Testis (tissue), 2 donors: ENCODE data around the gene PGAP1.

Experiments
- POLR2A ChIP-seq: fragments of 450-650 bp; IDR thresholded peaks from one replicate; pipeline ENCODE4 v1.6.1; 2017; ENCODE audit warnings: antibody characterized with exemption, mild to moderate bottlenecking, moderate library complexity
- TF ChIP-seq, protein P1 (sequence below), 3 experiments: fragments of 450-650 bp in 2 of 3; fragments of 200-600 bp in 1 of 3; sonication (generic) in 1 of 3; IDR thresholded peaks; one replicate each; pipeline ENCODE4 v1.5.1; 2016 to 2019; ENCODE audit warnings: antibody characterized with exemption in 3 of 3, mild to moderate bottlenecking in 2 of 3, moderate library complexity in 1 of 3

DNA sequence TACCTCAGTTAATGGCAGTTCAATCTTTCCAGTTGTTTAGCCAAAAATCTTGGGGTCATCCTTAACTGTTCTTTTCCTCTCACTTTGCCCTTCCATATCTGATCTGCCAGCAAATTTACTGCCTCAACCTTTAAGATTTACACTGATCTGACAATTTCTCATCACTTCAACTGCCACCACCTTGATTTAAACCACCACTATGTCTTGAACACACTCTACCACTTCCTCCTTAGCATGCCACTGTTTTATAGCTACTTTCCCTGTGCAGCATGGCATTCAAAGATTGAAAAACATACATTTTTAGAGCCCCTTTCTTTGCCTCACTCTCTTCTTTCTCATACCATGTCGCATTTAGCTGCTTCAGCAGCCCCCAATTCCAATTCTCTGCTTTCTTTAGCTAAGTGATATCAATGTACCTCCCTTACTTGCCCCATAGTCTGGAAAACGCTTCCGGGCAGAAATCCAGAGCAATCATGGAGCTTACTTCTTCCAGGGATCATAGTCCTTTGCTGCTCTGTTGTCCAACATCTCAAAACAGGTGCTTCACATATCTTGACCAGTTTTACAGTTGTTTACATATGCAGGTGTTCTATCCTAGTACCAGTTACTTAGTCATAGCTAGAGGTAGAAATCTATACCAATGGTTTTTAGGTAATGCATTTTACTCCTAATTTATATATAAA is 10.9 kb downstream of the PGAP1 start:
- TF ChIP-seq, protein P1, sequence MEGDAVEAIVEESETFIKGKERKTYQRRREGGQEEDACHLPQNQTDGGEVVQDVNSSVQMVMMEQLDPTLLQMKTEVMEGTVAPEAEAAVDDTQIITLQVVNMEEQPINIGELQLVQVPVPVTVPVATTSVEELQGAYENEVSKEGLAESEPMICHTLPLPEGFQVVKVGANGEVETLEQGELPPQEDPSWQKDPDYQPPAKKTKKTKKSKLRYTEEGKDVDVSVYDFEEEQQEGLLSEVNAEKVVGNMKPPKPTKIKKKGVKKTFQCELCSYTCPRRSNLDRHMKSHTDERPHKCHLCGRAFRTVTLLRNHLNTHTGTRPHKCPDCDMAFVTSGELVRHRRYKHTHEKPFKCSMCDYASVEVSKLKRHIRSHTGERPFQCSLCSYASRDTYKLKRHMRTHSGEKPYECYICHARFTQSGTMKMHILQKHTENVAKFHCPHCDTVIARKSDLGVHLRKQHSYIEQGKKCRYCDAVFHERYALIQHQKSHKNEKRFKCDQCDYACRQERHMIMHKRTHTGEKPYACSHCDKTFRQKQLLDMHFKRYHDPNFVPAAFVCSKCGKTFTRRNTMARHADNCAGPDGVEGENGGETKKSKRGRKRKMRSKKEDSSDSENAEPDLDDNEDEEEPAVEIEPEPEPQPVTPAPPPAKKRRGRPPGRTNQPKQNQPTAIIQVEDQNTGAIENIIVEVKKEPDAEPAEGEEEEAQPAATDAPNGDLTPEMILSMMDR (IDR thresholded peaks at IDR 0.05) = no peak
- TF ChIP-seq POLR2A = no peak
